ENCODE data around the gene HDDC2.
A peak's percentile ranks its signal among the peaks of the same experiment; 100 is the strongest.

The HDDC2 gene

DNA sequence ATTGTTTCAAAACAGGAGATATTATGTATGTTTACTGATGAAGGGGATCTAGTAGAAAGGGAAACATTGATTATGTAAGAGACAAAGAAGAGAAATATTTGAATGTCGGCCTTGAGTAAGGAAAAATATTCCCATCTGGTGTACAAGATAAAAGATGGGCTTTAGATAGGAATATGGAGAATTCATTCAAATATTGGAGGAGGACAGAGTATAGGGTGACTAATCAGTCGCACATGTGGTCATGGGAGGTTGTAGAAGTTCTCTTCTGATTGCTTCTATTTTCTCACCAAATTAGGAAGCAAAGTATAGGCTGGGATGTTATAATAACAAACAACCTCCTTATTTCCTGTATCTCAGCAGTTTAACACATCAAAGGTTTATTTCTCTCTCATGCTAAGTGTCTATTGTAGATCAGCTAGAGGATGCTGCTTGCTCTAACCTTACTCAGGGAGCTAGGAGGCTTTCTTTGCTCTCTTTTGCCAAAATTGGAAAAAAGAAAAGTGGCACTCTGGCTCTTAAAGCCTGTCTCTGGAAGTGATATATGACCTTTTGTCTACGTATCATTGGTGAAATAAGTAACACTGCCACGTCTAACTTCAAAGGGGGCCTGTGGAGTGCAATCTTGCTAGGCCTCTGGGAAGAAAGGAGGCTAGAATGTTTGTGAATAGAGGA is 1.2 kb upstream of the HDDC2 start:
- H3K4me3 ChIP-seq (ENCODE audit: severe bottlenecking): no peak overlapping the region
- peaks cover 11% of the 10 kb centered on the region for H3K4me1 ChIP-seq (ENCODE audit: insufficient read depth, poor library complexity, severe bottlenecking)
- H3K27ac ChIP-seq (ENCODE audit: poor library complexity, severe bottlenecking): no peak overlapping the region
- no peaks in the 10 kb centered on the region for H3K9me3 ChIP-seq (ENCODE audit: severe bottlenecking)
- ATAC-seq (ENCODE audit: low read depth) (no peak), DNase-seq (ENCODE audit: low spot score) (no peak)
- peaks cover 27% of the 10 kb centered on the region for H3K36me3 ChIP-seq (ENCODE audit: low read depth)
- TF ChIP-seq, protein P1, sequence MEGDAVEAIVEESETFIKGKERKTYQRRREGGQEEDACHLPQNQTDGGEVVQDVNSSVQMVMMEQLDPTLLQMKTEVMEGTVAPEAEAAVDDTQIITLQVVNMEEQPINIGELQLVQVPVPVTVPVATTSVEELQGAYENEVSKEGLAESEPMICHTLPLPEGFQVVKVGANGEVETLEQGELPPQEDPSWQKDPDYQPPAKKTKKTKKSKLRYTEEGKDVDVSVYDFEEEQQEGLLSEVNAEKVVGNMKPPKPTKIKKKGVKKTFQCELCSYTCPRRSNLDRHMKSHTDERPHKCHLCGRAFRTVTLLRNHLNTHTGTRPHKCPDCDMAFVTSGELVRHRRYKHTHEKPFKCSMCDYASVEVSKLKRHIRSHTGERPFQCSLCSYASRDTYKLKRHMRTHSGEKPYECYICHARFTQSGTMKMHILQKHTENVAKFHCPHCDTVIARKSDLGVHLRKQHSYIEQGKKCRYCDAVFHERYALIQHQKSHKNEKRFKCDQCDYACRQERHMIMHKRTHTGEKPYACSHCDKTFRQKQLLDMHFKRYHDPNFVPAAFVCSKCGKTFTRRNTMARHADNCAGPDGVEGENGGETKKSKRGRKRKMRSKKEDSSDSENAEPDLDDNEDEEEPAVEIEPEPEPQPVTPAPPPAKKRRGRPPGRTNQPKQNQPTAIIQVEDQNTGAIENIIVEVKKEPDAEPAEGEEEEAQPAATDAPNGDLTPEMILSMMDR (IDR thresholded peaks at IDR 0.05; ENCODE audit: poor library complexity, severe bottlenecking): no peak
- H3K27me3 ChIP-seq (ENCODE audit: insufficient read depth, poor library complexity, severe bottlenecking): no peaks in the 10 kb centered on the region

DNA sequence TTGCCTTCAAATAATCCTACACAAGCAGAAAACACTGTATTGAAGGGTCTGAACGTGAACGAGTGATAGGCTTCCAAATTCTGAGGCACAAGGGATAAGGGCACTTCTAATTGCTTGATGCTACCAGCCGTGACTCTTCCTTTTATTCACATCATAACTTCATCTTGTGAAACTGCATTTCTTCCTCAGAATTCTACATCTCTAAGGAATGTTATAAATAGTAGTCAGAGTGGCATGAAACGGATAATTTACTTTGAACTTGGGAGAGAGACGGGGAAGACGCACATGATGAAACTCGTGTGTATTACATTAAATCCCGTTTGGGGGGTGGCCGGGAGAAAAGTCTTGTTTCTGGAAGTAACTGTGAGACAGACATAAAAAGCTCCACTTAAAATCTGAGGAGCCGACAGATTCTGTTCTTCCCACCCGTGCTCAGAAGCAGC is 754 bp downstream of the HDDC2 start:
- H3K4me1 ChIP-seq (ENCODE audit: insufficient read depth, poor library complexity, severe bottlenecking): peaks cover 11% of the 10 kb centered on the region
- H3K9me3 ChIP-seq (ENCODE audit: severe bottlenecking): no peaks in the 10 kb centered on the region
- DNase-seq (ENCODE audit: low spot score): no peak
- TF ChIP-seq, protein P1 (IDR thresholded peaks at IDR 0.05; ENCODE audit: poor library complexity, severe bottlenecking): no peak
- peaks cover 47% of the 10 kb centered on the region for H3K36me3 ChIP-seq (ENCODE audit: low read depth)
- H3K4me3 ChIP-seq (ENCODE audit: severe bottlenecking): peak overlapping the region; percentile 74
- H3K27ac ChIP-seq (ENCODE audit: poor library complexity, severe bottlenecking): peak overlapping the region; percentile 47
- H3K27me3 ChIP-seq (ENCODE audit: insufficient read depth, poor library complexity, severe bottlenecking): no peaks in the 10 kb centered on the region
- ATAC-seq (ENCODE audit: low read depth): no peak

DNA sequence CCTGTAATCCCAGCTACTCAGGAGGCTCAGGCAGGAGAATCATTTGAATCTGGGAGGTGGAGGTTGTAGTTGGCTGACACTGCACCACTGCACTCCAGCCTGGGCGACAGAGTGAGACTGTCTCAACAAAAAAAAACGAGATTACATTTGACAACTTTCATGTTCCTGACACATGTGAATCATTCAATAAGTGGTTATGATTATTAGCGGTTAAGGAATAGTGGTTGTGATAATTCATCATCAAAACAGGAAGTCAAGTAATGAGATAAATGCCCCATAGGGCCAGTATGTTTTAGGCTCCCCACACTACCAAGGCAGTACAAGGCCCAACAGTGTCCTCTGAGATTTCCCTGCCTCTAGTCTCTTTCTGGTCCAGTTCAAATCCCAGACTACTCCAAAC is 2.5 kb downstream of the HDDC2 start:
- Histone ChIP-seq H3K4me3 (ENCODE audit: severe bottlenecking) (no peak overlapping the region), H3K36me3 (ENCODE audit: low read depth) (peaks cover 62% of the 10 kb centered on the region), H3K4me1 (ENCODE audit: insufficient read depth, poor library complexity, severe bottlenecking) (peaks cover 11% of the 10 kb centered on the region), H3K9me3 (ENCODE audit: severe bottlenecking) (no peaks in the 10 kb centered on the region), H3K27ac (ENCODE audit: poor library complexity, severe bottlenecking) (no peak overlapping the region), H3K27me3 (ENCODE audit: insufficient read depth, poor library complexity, severe bottlenecking) (no peaks in the 10 kb centered on the region)
- no peak for ATAC-seq (ENCODE audit: low read depth)
- DNase-seq (ENCODE audit: low spot score): no peak
- TF ChIP-seq, protein P1 (IDR thresholded peaks at IDR 0.05; ENCODE audit: poor library complexity, severe bottlenecking): no peak

DNA sequence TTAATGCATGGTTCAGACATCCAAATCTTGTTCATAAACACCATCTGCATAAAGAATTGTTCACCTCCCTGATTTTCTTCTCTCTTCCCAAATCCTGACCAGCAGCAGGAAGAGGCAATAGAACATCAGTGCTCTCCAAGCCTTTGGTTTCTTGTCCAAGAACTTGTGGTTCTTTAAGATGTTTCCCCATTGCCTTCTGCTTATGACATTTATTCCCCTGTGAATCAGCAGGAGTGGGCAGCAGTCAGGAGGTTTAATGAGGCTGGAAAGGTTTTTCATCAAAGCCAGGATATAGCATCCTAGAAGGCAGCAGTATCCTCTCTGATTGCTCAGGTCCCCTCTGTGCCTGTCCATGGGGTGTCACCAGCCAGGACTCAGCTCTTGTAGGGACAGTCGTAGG is 5.3 kb downstream of the HDDC2 start:
- H3K4me1 ChIP-seq (ENCODE audit: insufficient read depth, poor library complexity, severe bottlenecking): peaks cover 11% of the 10 kb centered on the region
- H3K36me3 ChIP-seq (ENCODE audit: low read depth): peaks cover 79% of the 10 kb centered on the region
- no peaks in the 10 kb centered on the region for H3K9me3 ChIP-seq (ENCODE audit: severe bottlenecking)
- no peak overlapping the region for H3K4me3 ChIP-seq (ENCODE audit: severe bottlenecking)
- ATAC-seq (ENCODE audit: low read depth) (no peak), DNase-seq (ENCODE audit: low spot score) (no peak)
- H3K27me3 ChIP-seq (ENCODE audit: insufficient read depth, poor library complexity, severe bottlenecking): no peaks in the 10 kb centered on the region
- no peak overlapping the region for H3K27ac ChIP-seq (ENCODE audit: poor library complexity, severe bottlenecking)
- TF ChIP-seq, protein P1 (IDR thresholded peaks at IDR 0.05; ENCODE audit: poor library complexity, severe bottlenecking): no peak

DNA sequence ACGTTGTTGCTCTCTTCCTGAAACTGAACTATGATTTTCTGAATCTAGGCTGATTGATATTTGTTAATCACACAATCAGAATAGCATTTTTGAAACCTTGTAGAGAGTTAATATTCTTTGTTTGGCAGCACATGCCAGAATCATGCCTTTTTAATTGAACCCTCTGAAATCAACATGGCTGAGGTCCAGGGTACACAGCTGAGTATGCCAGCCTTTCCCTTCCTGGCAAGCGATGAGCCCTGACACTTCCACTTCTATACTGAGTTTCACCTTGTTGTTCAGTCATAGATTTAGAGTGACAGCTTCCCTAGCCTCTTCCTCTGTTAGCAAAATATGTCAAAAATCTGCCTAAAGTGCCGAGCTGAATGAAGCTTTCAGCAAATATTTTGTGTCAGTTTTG is 6.8 kb downstream of the HDDC2 start:
- H3K9me3 ChIP-seq (ENCODE audit: severe bottlenecking): no peaks in the 10 kb centered on the region
- TF ChIP-seq, protein P1 (IDR thresholded peaks at IDR 0.05; ENCODE audit: poor library complexity, severe bottlenecking): no peak
- no peak overlapping the region for H3K4me3 ChIP-seq (ENCODE audit: severe bottlenecking)
- ATAC-seq (ENCODE audit: low read depth) (no peak), DNase-seq (ENCODE audit: low spot score) (no peak)
- H3K27me3 ChIP-seq (ENCODE audit: insufficient read depth, poor library complexity, severe bottlenecking): no peaks in the 10 kb centered on the region
- H3K4me1 ChIP-seq (ENCODE audit: insufficient read depth, poor library complexity, severe bottlenecking): peaks cover 3% of the 10 kb centered on the region
- peaks cover 73% of the 10 kb centered on the region for H3K36me3 ChIP-seq (ENCODE audit: low read depth)
- H3K27ac ChIP-seq (ENCODE audit: poor library complexity, severe bottlenecking): no peak overlapping the region
